Measurements from ENCODE around the gene ANXA2R. TPM values are rescaled to one million over a fixed set of nuclear protein-coding genes. Genes with fewer than 3 reads are reported as not detected.

Gene ANXA2R
- total and polyA plus RNA-seq, 9 of the 15 experiments (the other 6 are each of a cell fraction or from before 2014, with no cell fraction given): 2.1 to 4.8 (median 3.4) TPM

- no peak for TF ChIP-seq KDM1A (IDR thresholded peaks at IDR 0.05)
- no peak for TF ChIP-seq ELK1 (CRISPR knock-in tag; IDR thresholded peaks at IDR 0.05)
- TF ChIP-seq CEBPB (tag; IDR thresholded peaks at IDR 0.05): 0 out of 2 replicates have a peak, but pooled peaks have one; percentile 56
- peak in 1 of 2 experiments; percentile 76; a peak in 1 of 3 replicates for TF ChIP-seq CBX3 (IDR thresholded peaks at IDR 0.05; ENCODE audit: borderline replicate concordance in 1 of 2, low read length in 2 of 2)
- no peak for TF ChIP-seq RHOXF2B (CRISPR knock-in tag; conservative IDR thresholded peaks at IDR 0.05)
- no peak for TF ChIP-seq CBX5 (IDR thresholded peaks at IDR 0.05; ENCODE audit: borderline replicate concordance, low read depth)
- TF ChIP-seq CEBPG (CRISPR knock-in tag; IDR thresholded peaks at IDR 0.05): no peak
- TF ChIP-seq CEBPG (tag; conservative IDR thresholded peaks at IDR 0.05 in 1 of 2, IDR thresholded peaks at IDR 0.05 in 1 of 2): no peak
- no peak for TF ChIP-seq TFE3 (CRISPR knock-in tag; IDR thresholded peaks at IDR 0.05)
- peak; percentile 30 for TF ChIP-seq NEUROD1 (IDR thresholded peaks at IDR 0.05; ENCODE audit: borderline replicate concordance, low read depth, low read length, partially characterized antibody)
- no peak for TF ChIP-seq HDAC8 (tag; IDR thresholded peaks at IDR 0.05)
- TF ChIP-seq ZBTB1 (CRISPR knock-in tag; IDR thresholded peaks at IDR 0.05; ENCODE audit: borderline replicate concordance, low read depth): no peak
- no peak for TF ChIP-seq PBX2 (CRISPR knock-in tag; IDR thresholded peaks at IDR 0.05; ENCODE audit: low read depth)
- TF ChIP-seq PBX2 (tag; conservative IDR thresholded peaks at IDR 0.05; ENCODE audit: low read depth): peak; percentile 33
- no peak for TF ChIP-seq ZNF584 (CRISPR knock-in tag; IDR thresholded peaks at IDR 0.05; ENCODE audit: low read depth)
- TF ChIP-seq XRCC5 (IDR thresholded peaks at IDR 0.05; ENCODE audit: low read depth, low read length): no peak
- no peak for TF ChIP-seq ZNF518B (CRISPR knock-in tag; IDR thresholded peaks at IDR 0.05)
- peak; percentile 79; the same call in 1 of the 2 replicates for TF ChIP-seq TCF7 (IDR thresholded peaks at IDR 0.05; ENCODE audit: borderline replicate concordance)
These were observed 27.0 kb upstream of the ANXA2R start (continued) for GRCh38 chr5:43066799-43067741.

Data from K562 (cell line).